ENCODE data around the gene PKN2.

DNA sequence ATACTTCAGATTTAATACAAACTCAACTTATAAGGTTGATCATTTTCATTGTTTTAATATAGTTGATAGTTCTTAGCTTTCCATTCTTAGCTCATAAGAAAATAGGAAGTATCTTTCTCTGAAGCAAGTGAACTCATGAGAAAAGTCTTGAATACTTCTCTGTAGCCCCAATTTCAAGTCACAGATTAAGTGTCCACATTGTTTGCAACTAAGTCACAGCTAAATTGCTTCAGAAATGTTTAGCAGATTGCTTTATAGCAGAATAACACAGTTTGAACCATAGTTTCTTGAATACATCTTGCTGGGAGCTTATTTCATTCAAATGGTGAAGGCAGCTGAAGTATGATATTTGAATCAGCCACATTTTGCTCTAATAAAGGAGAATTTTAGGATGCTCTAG is 10.6 kb upstream of the PKN2 start:
- TF ChIP-seq, protein P1, sequence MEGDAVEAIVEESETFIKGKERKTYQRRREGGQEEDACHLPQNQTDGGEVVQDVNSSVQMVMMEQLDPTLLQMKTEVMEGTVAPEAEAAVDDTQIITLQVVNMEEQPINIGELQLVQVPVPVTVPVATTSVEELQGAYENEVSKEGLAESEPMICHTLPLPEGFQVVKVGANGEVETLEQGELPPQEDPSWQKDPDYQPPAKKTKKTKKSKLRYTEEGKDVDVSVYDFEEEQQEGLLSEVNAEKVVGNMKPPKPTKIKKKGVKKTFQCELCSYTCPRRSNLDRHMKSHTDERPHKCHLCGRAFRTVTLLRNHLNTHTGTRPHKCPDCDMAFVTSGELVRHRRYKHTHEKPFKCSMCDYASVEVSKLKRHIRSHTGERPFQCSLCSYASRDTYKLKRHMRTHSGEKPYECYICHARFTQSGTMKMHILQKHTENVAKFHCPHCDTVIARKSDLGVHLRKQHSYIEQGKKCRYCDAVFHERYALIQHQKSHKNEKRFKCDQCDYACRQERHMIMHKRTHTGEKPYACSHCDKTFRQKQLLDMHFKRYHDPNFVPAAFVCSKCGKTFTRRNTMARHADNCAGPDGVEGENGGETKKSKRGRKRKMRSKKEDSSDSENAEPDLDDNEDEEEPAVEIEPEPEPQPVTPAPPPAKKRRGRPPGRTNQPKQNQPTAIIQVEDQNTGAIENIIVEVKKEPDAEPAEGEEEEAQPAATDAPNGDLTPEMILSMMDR (IDR thresholded peaks at IDR 0.05): no peak
- TF ChIP-seq POLR2AphosphoS5 (IDR thresholded peaks at IDR 0.05) (no peak), POLR2A (IDR thresholded peaks at IDR 0.05) (no peak)

Data from transverse colon (tissue), 4 donors.